ENCODE results near the gene SPARC.

DNA sequence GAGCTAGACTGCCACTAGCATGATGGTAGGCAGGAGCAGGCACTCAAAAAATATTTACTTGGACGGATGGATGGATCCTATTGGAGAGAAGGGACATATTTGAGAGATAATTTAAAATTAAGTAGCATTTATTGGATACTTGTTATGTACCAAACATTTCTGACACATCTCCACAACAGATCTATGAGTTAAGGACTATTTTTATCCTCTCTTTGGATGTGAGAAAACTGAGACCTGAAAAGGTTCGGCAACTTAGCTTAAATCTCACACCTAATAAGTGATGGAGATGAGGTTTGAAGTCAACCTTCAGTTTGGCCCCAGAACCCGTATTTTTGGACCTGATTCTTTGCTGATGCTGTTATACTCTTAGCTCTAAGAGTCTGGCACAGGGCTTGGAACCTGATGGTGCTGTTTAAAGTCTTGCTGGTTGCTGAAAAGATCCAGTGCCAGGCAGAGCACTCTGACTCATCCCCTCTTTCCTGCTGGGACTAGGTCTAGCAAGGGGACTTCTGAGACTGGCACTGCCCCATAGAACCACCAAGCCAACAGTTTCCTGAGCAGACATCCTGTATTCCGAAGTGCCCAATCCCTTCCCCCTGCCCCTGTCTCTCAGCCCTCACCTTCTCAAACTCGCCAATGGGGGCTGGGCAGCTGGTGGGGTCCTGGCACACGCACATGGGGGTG is 15.6 kb downstream of the SPARC start:
- TF ChIP-seq, protein P1, sequence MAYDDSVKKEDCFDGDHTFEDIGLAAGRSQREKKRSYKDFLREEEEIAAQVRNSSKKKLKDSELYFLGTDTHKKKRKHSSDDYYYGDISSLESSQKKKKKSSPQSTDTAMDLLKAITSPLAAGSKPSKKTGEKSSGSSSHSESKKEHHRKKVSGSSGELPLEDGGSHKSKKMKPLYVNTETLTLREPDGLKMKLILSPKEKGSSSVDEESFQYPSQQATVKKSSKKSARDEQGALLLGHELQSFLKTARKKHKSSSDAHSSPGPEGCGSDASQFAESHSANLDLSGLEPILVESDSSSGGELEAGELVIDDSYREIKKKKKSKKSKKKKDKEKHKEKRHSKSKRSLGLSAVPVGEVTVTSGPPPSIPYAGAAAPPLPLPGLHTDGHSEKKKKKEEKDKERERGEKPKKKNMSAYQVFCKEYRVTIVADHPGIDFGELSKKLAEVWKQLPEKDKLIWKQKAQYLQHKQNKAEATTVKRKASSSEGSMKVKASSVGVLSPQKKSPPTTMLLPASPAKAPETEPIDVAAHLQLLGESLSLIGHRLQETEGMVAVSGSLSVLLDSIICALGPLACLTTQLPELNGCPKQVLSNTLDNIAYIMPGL (CRISPR knock-in tag; IDR thresholded peaks at IDR 0.05) = no peak
- TF ChIP-seq, protein P2, sequence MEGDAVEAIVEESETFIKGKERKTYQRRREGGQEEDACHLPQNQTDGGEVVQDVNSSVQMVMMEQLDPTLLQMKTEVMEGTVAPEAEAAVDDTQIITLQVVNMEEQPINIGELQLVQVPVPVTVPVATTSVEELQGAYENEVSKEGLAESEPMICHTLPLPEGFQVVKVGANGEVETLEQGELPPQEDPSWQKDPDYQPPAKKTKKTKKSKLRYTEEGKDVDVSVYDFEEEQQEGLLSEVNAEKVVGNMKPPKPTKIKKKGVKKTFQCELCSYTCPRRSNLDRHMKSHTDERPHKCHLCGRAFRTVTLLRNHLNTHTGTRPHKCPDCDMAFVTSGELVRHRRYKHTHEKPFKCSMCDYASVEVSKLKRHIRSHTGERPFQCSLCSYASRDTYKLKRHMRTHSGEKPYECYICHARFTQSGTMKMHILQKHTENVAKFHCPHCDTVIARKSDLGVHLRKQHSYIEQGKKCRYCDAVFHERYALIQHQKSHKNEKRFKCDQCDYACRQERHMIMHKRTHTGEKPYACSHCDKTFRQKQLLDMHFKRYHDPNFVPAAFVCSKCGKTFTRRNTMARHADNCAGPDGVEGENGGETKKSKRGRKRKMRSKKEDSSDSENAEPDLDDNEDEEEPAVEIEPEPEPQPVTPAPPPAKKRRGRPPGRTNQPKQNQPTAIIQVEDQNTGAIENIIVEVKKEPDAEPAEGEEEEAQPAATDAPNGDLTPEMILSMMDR (IDR thresholded peaks at IDR 0.05) = no peak
- TF ChIP-seq, protein P3, sequence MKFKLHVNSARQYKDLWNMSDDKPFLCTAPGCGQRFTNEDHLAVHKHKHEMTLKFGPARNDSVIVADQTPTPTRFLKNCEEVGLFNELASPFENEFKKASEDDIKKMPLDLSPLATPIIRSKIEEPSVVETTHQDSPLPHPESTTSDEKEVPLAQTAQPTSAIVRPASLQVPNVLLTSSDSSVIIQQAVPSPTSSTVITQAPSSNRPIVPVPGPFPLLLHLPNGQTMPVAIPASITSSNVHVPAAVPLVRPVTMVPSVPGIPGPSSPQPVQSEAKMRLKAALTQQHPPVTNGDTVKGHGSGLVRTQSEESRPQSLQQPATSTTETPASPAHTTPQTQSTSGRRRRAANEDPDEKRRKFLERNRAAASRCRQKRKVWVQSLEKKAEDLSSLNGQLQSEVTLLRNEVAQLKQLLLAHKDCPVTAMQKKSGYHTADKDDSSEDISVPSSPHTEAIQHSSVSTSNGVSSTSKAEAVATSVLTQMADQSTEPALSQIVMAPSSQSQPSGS (CRISPR knock-in tag; IDR thresholded peaks at IDR 0.05; ENCODE audit: borderline replicate concordance, low read depth) = no peak
